Measurements from ENCODE around the gene TYMS.

The TYMS gene

DNA sequence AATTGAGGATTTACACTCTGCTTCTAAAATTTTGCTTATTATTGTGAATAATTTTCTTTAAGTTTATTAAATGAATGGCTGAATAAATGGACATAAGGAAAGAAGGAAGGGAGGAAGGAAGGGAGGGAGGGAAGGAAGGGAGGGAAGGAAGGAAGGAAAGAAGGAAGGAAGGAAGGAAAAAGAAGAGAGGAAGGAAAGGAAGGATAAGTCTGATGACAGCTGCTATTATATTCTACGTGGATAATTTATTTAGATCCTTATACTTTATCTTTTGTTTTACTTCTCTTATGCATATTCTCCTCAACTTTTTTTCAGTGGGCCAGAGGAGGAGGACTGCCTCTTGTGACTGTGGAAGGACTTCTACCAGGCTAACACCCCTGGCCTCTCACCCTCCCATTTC is 43.3 kb upstream of the TYMS start:
- Histone ChIP-seq H3K4ac (ENCODE audit: low read depth in 1 of 2, low read length in 2 of 2) (no peak overlapping the region), H3K18ac (ENCODE audit: low read depth in 1 of 2, low read length in 2 of 2) (no peak overlapping the region), H3K27me3 (ENCODE audit: control insufficient read depth in 1 of 2, insufficient read depth in 1 of 2, low read length in 2 of 2) (no peaks in the 10 kb centered on the region), H3K4me2 (ENCODE audit: low read length, poor library complexity, severe bottlenecking) (no peak overlapping the region), H3K23ac (ENCODE audit: low read length in 2 of 2) (no peak overlapping the region), H2BK5ac (ENCODE audit: low read depth, low read length, poor library complexity, severe bottlenecking) (no peak overlapping the region), H4K8ac (ENCODE audit: low read length) (no peak overlapping the region), H3K4me3 (ENCODE audit: insufficient read depth in 1 of 2, low read depth in 1 of 2, low read length in 2 of 2) (no peak overlapping the region), H2BK15ac (ENCODE audit: low read depth, poor library complexity, severe bottlenecking) (no peak overlapping the region), H2BK12ac (ENCODE audit: low read length in 2 of 2) (no peak overlapping the region), H3K27ac (ENCODE audit: low read length, poor library complexity, severe bottlenecking) (no peak overlapping the region), H2BK120ac (ENCODE audit: low read depth, low read length) (no peak overlapping the region), H2AK5ac (ENCODE audit: low read length, severe bottlenecking) (no peak overlapping the region), H3K14ac (ENCODE audit: low read length in 2 of 2) (no peak overlapping the region), H4K91ac (ENCODE audit: low read length) (no peak overlapping the region), H3K9me3 (ENCODE audit: control insufficient read depth, low read length) (no peaks in the 10 kb centered on the region), H3K4me1 (ENCODE audit: control insufficient read depth, insufficient read depth, low read depth, low read length) (peaks cover 2% of the 10 kb centered on the region), H2AFZ (ENCODE audit: low read depth, low read length) (no peak overlapping the region), H3K36me3 (ENCODE audit: control insufficient read depth in 1 of 2, insufficient read depth in 2 of 2, low read depth in 1 of 2, low read length in 2 of 2) (no peaks in the 10 kb centered on the region), H3K9ac (ENCODE audit: low read length) (no peak overlapping the region), H3K79me1 (replicated peaks; ENCODE audit: low read length, poor library complexity, severe bottlenecking) (no peaks in the 10 kb centered on the region)
- no CpG with 5 or more reads among the region's 1 CpG for WGBS
- no peak for DNase-seq

DNA sequence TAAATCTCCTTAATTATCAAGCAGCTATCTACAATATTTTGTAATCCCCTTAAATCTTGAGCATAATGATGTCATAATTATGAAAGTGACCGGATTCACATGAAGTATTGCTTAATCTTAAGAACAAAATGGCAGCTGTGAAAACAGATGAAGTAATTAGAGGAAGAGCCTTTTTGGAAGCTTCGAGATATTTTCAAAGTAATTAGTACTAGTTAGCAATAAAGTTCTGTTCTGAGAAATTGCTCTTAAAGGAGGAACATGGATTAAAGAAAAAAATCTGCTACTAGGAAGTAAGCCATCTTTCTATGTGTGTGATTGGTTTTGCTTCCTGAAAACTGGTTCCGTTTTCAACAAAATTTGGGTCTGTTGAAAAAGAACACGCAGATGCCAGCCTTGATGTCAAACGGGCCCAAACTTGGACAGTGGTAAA is 42.3 kb upstream of the TYMS start:
- Histone ChIP-seq H4K91ac (ENCODE audit: low read length) (no peak overlapping the region), H2AK5ac (ENCODE audit: low read length, severe bottlenecking) (no peak overlapping the region), H3K9ac (ENCODE audit: low read length) (no peak overlapping the region), H3K4ac (ENCODE audit: low read depth in 1 of 2, low read length in 2 of 2) (no peak overlapping the region), H3K14ac (ENCODE audit: low read length in 2 of 2) (no peak overlapping the region), H2BK120ac (ENCODE audit: low read depth, low read length) (no peak overlapping the region), H3K23ac (ENCODE audit: low read length in 2 of 2) (no peak overlapping the region), H2BK15ac (ENCODE audit: low read depth, poor library complexity, severe bottlenecking) (no peak overlapping the region), H2AFZ (ENCODE audit: low read depth, low read length) (no peak overlapping the region), H3K27ac (ENCODE audit: low read length, poor library complexity, severe bottlenecking) (no peak overlapping the region), H3K79me1 (replicated peaks; ENCODE audit: low read length, poor library complexity, severe bottlenecking) (no peaks in the 10 kb centered on the region), H3K4me1 (ENCODE audit: control insufficient read depth, insufficient read depth, low read depth, low read length) (peaks cover 2% of the 10 kb centered on the region), H3K9me3 (ENCODE audit: control insufficient read depth, low read length) (no peaks in the 10 kb centered on the region), H4K8ac (ENCODE audit: low read length) (no peak overlapping the region), H2BK12ac (ENCODE audit: low read length in 2 of 2) (no peak overlapping the region), H3K4me3 (ENCODE audit: insufficient read depth in 1 of 2, low read depth in 1 of 2, low read length in 2 of 2) (no peak overlapping the region), H3K27me3 (ENCODE audit: control insufficient read depth in 1 of 2, insufficient read depth in 1 of 2, low read length in 2 of 2) (no peaks in the 10 kb centered on the region), H2BK5ac (ENCODE audit: low read depth, low read length, poor library complexity, severe bottlenecking) (no peak overlapping the region), H3K4me2 (ENCODE audit: low read length, poor library complexity, severe bottlenecking) (no peak overlapping the region), H3K18ac (ENCODE audit: low read depth in 1 of 2, low read length in 2 of 2) (no peak overlapping the region), H3K36me3 (ENCODE audit: control insufficient read depth in 1 of 2, insufficient read depth in 2 of 2, low read depth in 1 of 2, low read length in 2 of 2) (no peaks in the 10 kb centered on the region)
- DNase-seq: no peak
- 92% methylated on average over 5 of the region's 5 CpGs for WGBS

DNA sequence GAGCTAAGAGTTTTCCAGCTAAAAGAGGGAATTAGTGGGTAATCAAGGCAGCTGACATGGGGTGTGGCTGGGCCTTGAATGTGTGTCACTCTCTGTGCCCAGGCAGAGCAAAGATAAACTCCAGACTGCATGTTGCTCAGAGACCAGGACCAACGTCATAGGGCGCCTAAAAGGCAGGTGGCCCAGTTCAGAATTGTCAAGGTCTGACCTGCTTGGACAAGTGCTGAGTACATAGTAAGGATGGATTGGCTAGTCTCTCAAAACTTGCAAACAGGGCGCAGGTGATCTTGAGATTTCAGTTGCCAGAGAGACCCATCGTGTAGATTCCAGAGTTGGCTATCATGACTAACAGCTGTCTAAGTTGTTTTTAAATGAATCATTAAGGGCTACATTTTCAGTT is 41.7 kb upstream of the TYMS start:
- Histone ChIP-seq H3K4me2 (ENCODE audit: low read length, poor library complexity, severe bottlenecking) (peak overlapping the region; percentile 12), H2BK12ac (ENCODE audit: low read length in 2 of 2) (no peak overlapping the region), H3K18ac (ENCODE audit: low read depth in 1 of 2, low read length in 2 of 2) (no peak overlapping the region), H3K27me3 (ENCODE audit: control insufficient read depth in 1 of 2, insufficient read depth in 1 of 2, low read length in 2 of 2) (no peaks in the 10 kb centered on the region), H2BK120ac (ENCODE audit: low read depth, low read length) (no peak overlapping the region), H2AK5ac (ENCODE audit: low read length, severe bottlenecking) (peak overlapping the region; percentile 45), H4K8ac (ENCODE audit: low read length) (no peak overlapping the region), H4K91ac (ENCODE audit: low read length) (no peak overlapping the region), H2BK5ac (ENCODE audit: low read depth, low read length, poor library complexity, severe bottlenecking) (no peak overlapping the region), H3K4me1 (ENCODE audit: control insufficient read depth, insufficient read depth, low read depth, low read length) (peaks cover 2% of the 10 kb centered on the region), H3K23ac (ENCODE audit: low read length in 2 of 2) (no peak overlapping the region), H3K27ac (ENCODE audit: low read length, poor library complexity, severe bottlenecking) (no peak overlapping the region), H3K36me3 (ENCODE audit: control insufficient read depth in 1 of 2, insufficient read depth in 2 of 2, low read depth in 1 of 2, low read length in 2 of 2) (no peaks in the 10 kb centered on the region), H2AFZ (ENCODE audit: low read depth, low read length) (no peak overlapping the region), H3K9ac (ENCODE audit: low read length) (peak overlapping the region; percentile 58), H3K79me1 (replicated peaks; ENCODE audit: low read length, poor library complexity, severe bottlenecking) (no peaks in the 10 kb centered on the region), H2BK15ac (ENCODE audit: low read depth, poor library complexity, severe bottlenecking) (no peak overlapping the region), H3K14ac (ENCODE audit: low read length in 2 of 2) (peak overlapping the region in 1 of 2 experiments; percentile 87), H3K4me3 (ENCODE audit: insufficient read depth in 1 of 2, low read depth in 1 of 2, low read length in 2 of 2) (no peak overlapping the region), H3K9me3 (ENCODE audit: control insufficient read depth, low read length) (no peaks in the 10 kb centered on the region), H3K4ac (ENCODE audit: low read depth in 1 of 2, low read length in 2 of 2) (peak overlapping the region in 1 of 2 experiments; percentile 33)
- DNase-seq: no peak
- WGBS: 84% methylated on average over 4 of the region's 4 CpGs

DNA sequence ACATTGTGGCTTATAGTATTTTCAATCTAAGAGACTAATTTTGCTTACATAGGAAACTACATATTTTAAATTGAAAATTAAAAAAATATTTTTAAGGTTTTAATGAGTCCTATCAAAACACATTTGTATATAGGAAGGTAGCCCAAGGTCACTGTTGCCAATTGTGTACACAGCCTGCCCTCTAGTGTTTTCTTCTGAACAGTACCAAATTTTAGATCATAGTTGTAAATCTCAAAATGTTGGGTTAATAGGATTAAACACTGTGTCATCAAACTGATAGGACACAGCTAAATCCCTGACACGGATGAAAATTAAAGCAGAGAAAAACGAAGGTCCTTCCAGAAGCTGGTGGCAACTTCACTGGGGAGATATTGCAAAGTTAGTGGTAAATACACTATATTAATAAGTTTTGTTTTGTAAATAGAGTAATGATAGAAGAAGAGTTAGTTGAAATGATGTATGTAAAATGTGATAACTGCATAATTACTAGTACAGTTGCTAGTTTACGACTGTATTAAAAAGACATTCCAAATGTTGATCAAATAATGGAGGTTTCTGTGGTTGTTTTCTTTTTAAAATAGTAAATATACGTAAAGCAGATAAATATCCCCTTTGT is 41.0 kb upstream of the TYMS start:
- Histone ChIP-seq H3K4me3 (ENCODE audit: insufficient read depth in 1 of 2, low read depth in 1 of 2, low read length in 2 of 2) (no peak overlapping the region), H3K27me3 (ENCODE audit: control insufficient read depth in 1 of 2, insufficient read depth in 1 of 2, low read length in 2 of 2) (peaks cover 0 to 3% of the 10 kb centered on the region in 2 experiments), H3K4me1 (ENCODE audit: control insufficient read depth, insufficient read depth, low read depth, low read length) (peaks cover 2% of the 10 kb centered on the region), H2BK120ac (ENCODE audit: low read depth, low read length) (no peak overlapping the region), H3K79me1 (replicated peaks; ENCODE audit: low read length, poor library complexity, severe bottlenecking) (no peaks in the 10 kb centered on the region), H2AFZ (ENCODE audit: low read depth, low read length) (no peak overlapping the region), H2BK15ac (ENCODE audit: low read depth, poor library complexity, severe bottlenecking) (no peak overlapping the region), H2BK5ac (ENCODE audit: low read depth, low read length, poor library complexity, severe bottlenecking) (no peak overlapping the region), H3K9ac (ENCODE audit: low read length) (peak overlapping the region; percentile 58), H3K36me3 (ENCODE audit: control insufficient read depth in 1 of 2, insufficient read depth in 2 of 2, low read depth in 1 of 2, low read length in 2 of 2) (no peaks in the 10 kb centered on the region), H4K8ac (ENCODE audit: low read length) (no peak overlapping the region), H3K4ac (ENCODE audit: low read depth in 1 of 2, low read length in 2 of 2) (no peak overlapping the region), H3K14ac (ENCODE audit: low read length in 2 of 2) (no peak overlapping the region), H3K27ac (ENCODE audit: low read length, poor library complexity, severe bottlenecking) (no peak overlapping the region), H3K23ac (ENCODE audit: low read length in 2 of 2) (no peak overlapping the region), H3K18ac (ENCODE audit: low read depth in 1 of 2, low read length in 2 of 2) (no peak overlapping the region), H3K9me3 (ENCODE audit: control insufficient read depth, low read length) (no peaks in the 10 kb centered on the region), H2BK12ac (ENCODE audit: low read length in 2 of 2) (no peak overlapping the region), H2AK5ac (ENCODE audit: low read length, severe bottlenecking) (no peak overlapping the region), H3K4me2 (ENCODE audit: low read length, poor library complexity, severe bottlenecking) (no peak overlapping the region), H4K91ac (ENCODE audit: low read length) (no peak overlapping the region)
- 2% methylated on average over 2 of the region's 4 CpGs for WGBS
- peak; percentile 56 for DNase-seq
